Measurements from ENCODE around the gene ITGB2.

DNA sequence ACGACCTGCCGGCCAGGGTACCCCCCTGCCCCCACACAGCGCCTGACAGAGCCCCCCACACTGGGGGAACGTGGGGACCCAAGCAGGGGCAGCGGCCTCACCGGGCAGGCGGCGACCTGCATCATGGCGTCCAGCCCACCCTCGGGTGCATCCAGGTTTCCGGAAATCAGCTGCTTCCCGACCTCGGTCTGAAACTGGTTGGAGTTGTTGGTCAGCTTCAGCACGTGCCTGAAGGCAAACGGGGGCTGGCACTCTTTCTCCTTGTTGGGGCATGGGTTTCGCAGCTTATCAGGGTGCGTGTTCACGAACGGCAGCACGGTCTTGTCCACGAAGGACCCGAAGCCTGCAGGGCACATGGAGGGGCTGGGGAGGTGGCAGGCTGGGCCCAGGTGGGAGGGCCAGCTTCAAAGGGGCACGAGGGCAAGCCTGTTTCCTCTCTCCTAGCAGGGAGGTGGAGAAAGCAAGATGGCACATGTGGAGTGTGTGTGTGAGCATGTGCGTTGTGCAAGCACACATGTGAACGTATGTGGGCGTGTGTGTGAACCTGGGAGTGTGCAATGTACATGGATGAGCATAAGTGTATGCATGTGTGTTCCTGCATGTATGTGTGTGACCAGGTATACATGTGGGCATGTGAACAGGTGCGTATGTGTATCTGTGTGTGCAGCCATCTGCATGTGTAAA is 19.2 kb downstream of the ITGB2 start:
- TF ChIP-seq, protein P1, sequence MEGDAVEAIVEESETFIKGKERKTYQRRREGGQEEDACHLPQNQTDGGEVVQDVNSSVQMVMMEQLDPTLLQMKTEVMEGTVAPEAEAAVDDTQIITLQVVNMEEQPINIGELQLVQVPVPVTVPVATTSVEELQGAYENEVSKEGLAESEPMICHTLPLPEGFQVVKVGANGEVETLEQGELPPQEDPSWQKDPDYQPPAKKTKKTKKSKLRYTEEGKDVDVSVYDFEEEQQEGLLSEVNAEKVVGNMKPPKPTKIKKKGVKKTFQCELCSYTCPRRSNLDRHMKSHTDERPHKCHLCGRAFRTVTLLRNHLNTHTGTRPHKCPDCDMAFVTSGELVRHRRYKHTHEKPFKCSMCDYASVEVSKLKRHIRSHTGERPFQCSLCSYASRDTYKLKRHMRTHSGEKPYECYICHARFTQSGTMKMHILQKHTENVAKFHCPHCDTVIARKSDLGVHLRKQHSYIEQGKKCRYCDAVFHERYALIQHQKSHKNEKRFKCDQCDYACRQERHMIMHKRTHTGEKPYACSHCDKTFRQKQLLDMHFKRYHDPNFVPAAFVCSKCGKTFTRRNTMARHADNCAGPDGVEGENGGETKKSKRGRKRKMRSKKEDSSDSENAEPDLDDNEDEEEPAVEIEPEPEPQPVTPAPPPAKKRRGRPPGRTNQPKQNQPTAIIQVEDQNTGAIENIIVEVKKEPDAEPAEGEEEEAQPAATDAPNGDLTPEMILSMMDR (conservative IDR thresholded peaks at IDR 0.05 in 1 of 2, IDR thresholded peaks at IDR 0.05 in 1 of 2; ENCODE audit: low read depth in 1 of 2, low read length in 2 of 2), result no peak
- TF ChIP-seq EZH2 (IDR thresholded peaks at IDR 0.05; ENCODE audit: low read length, missing control alignments), result no peak

Data from fibroblast of lung (primary cell).